ENCODE data around the gene PSME4. TPM values are rescaled to one million over a fixed set of nuclear protein-coding genes. Genes with fewer than 3 reads are reported as not detected.

The PSME4 gene
- total RNA-seq, 1 donor from 2014 or later, result 45.3 TPM

GRCh38 chr2:53903011-53903410 lies 67.8 kb downstream of the PSME4 start:
- no peak for DNase-seq (ENCODE audit: low spot score)
- no peak overlapping the region for H3K27ac Mint-ChIP-seq (ENCODE audit: unreplicated experiment)
- no peak for TF ChIP-seq CTCF (IDR thresholded peaks at IDR 0.05)
- H3K9me3 Mint-ChIP-seq (ENCODE audit: low read depth), result no peaks in the 10 kb centered on the region
- peaks cover 40% of the 10 kb centered on the region for H3K36me3 Mint-ChIP-seq (ENCODE audit: low read depth)
- H3K27me3 Mint-ChIP-seq (ENCODE audit: low read depth), result no peaks in the 10 kb centered on the region
- H3K4me3 Mint-ChIP-seq (ENCODE audit: unreplicated experiment), result no peak overlapping the region
- no peaks in the 10 kb centered on the region for H3K4me1 Mint-ChIP-seq (ENCODE audit: low read depth)

GRCh38 chr2:53901192-53901591 lies 69.6 kb downstream of the PSME4 start:
- Mint-ChIP-seq H3K9me3 (ENCODE audit: low read depth) (no peaks in the 10 kb centered on the region), H3K27ac (ENCODE audit: unreplicated experiment) (no peak overlapping the region), H3K4me3 (ENCODE audit: unreplicated experiment) (no peak overlapping the region), H3K27me3 (ENCODE audit: low read depth) (no peaks in the 10 kb centered on the region), H3K4me1 (ENCODE audit: low read depth) (peaks cover 8% of the 10 kb centered on the region), H3K36me3 (ENCODE audit: low read depth) (peaks cover 41% of the 10 kb centered on the region)
- DNase-seq (ENCODE audit: low spot score), result no peak
- TF ChIP-seq CTCF (IDR thresholded peaks at IDR 0.05), result no peak

- Mint-ChIP-seq H3K9me3 (ENCODE audit: low read depth) (no peaks in the 10 kb centered on the region), H3K4me1 (ENCODE audit: low read depth) (peaks cover 8% of the 10 kb centered on the region), H3K27ac (ENCODE audit: unreplicated experiment) (peak overlapping the region; percentile 17), H3K27me3 (ENCODE audit: low read depth) (no peaks in the 10 kb centered on the region), H3K4me3 (ENCODE audit: unreplicated experiment) (no peak overlapping the region), H3K36me3 (ENCODE audit: low read depth) (peaks cover 40% of the 10 kb centered on the region)
- DNase-seq (ENCODE audit: low spot score), result no peak
- no peak for TF ChIP-seq CTCF (IDR thresholded peaks at IDR 0.05)
Measured at GRCh38 chr2:53896864-53897263, 73.9 kb downstream of the PSME4 start.

GRCh38 chr2:53886406-53887280 lies 84.2 kb downstream of the PSME4 start:
- peaks cover 29% of the 10 kb centered on the region for H3K36me3 Mint-ChIP-seq (ENCODE audit: low read depth)
- DNase-seq (ENCODE audit: low spot score), result no peak
- H3K27me3 Mint-ChIP-seq (ENCODE audit: low read depth), result no peaks in the 10 kb centered on the region
- H3K4me3 Mint-ChIP-seq (ENCODE audit: unreplicated experiment), result no peak overlapping the region
- H3K4me1 Mint-ChIP-seq (ENCODE audit: low read depth), result no peaks in the 10 kb centered on the region
- no peak for TF ChIP-seq CTCF (IDR thresholded peaks at IDR 0.05)
- H3K9me3 Mint-ChIP-seq (ENCODE audit: low read depth), result no peaks in the 10 kb centered on the region
- H3K27ac Mint-ChIP-seq (ENCODE audit: unreplicated experiment), result no peak overlapping the region

GRCh38 chr2:53884883-53885282 lies 85.9 kb downstream of the PSME4 start:
- Mint-ChIP-seq H3K4me1 (ENCODE audit: low read depth) (peaks cover 8% of the 10 kb centered on the region), H3K36me3 (ENCODE audit: low read depth) (peaks cover 27% of the 10 kb centered on the region), H3K27me3 (ENCODE audit: low read depth) (no peaks in the 10 kb centered on the region), H3K4me3 (ENCODE audit: unreplicated experiment) (no peak overlapping the region), H3K9me3 (ENCODE audit: low read depth) (no peaks in the 10 kb centered on the region), H3K27ac (ENCODE audit: unreplicated experiment) (no peak overlapping the region)
- no peak for TF ChIP-seq CTCF (IDR thresholded peaks at IDR 0.05)
- no peak for DNase-seq (ENCODE audit: low spot score)
